ENCODE measurements around the gene SLC6A15. TPM values are rescaled to one million over a fixed set of nuclear protein-coding genes. Genes with fewer than 3 reads are reported as not detected.

Gene SLC6A15
- total RNA-seq, 1 experiment from 2014 or later, result 0.07 TPM

GRCh38 chr12:84913129-84913515 lies 523 bp upstream of the SLC6A15 start:
- Histone ChIP-seq H3K36me3 (ENCODE audit: control insufficient read depth in 1 of 2, insufficient read depth in 2 of 2, low read length in 2 of 2) (no peaks in the 10 kb centered on the region), H3K27me3 (ENCODE audit: insufficient read depth, low read length) (no peaks in the 10 kb centered on the region), H3K9me2 (ENCODE audit: insufficient read depth) (no peaks in the 10 kb centered on the region), H3K9me3 (ENCODE audit: control insufficient read depth in 1 of 2, insufficient read depth in 1 of 2, low read depth in 1 of 2, low read length in 2 of 2) (no peaks in the 10 kb centered on the region), H2AFZ (ENCODE audit: low read depth, low read length, poor library complexity, severe bottlenecking) (no peak overlapping the region), H3K4me3 (replicated peaks in 1 of 2; ENCODE audit: low read depth in 1 of 2, low read length in 2 of 2) (no peak overlapping the region), H3K9ac (ENCODE audit: low read length) (no peak overlapping the region), H3K27ac (ENCODE audit: low read depth, low read length) (no peak overlapping the region), H3K4me2 (ENCODE audit: low read length) (no peak overlapping the region), H4K20me1 (ENCODE audit: insufficient read depth) (no peaks in the 10 kb centered on the region), H3K4me1 (ENCODE audit: control insufficient read depth in 1 of 2, insufficient read depth in 2 of 2, low read length in 2 of 2) (no peaks in the 10 kb centered on the region), H3K79me2 (ENCODE audit: insufficient read depth, low read length) (no peaks in the 10 kb centered on the region)
- POLR2A ChIA-PET, result no interaction called here
- intact Hi-C loops (cut with micrococcal nuclease), result no loop called here
- no TSS peak for BruUV-seq (replicated peaks)
- RAD21 ChIA-PET (ENCODE audit: low non-redundant PET in 1 of 2, low total read pairs in 2 of 2, uncharacterized antibody in 2 of 2, unreplicated experiment in 2 of 2), result no interaction called here
- DNase-seq (ENCODE audit: low read depth, low spot score) (no peak), ATAC-seq (no peak)
- TF ChIP-seq ZBTB33 (IDR thresholded peaks at IDR 0.05; ENCODE audit: extremely low read depth, insufficient replicate concordance, low read length) (no peak), CBX3 (IDR thresholded peaks at IDR 0.05; ENCODE audit: low read depth) (no peak), SRF (IDR thresholded peaks at IDR 0.05; ENCODE audit: low read depth) (no peak), POLR2A (IDR thresholded peaks at IDR 0.05; ENCODE audit: borderline replicate concordance, extremely low read depth, insufficient read depth, insufficient read length) (no peak), ZFX (IDR thresholded peaks at IDR 0.05) (no peak), SIN3A (IDR thresholded peaks at IDR 0.05; ENCODE audit: low read depth) (no peak), FOSL1 (IDR thresholded peaks at IDR 0.05; ENCODE audit: low read depth) (no peak), YY1 (IDR thresholded peaks at IDR 0.05; ENCODE audit: extremely low read depth, insufficient replicate concordance, low read depth, low read length) (no peak), JUND (IDR thresholded peaks at IDR 0.05) (no peak), TCF7L2 (IDR thresholded peaks at IDR 0.05; ENCODE audit: borderline replicate concordance, extremely low read depth, insufficient read depth, insufficient read length) (no peak), ATF3 (IDR thresholded peaks at IDR 0.05) (no peak), REST (IDR thresholded peaks at IDR 0.05; ENCODE audit: low read depth) (no peak), ELF1 (IDR thresholded peaks at IDR 0.05; ENCODE audit: borderline replicate concordance, low read depth) (no peak), CEBPB (IDR thresholded peaks at IDR 0.05; ENCODE audit: low read depth) (no peak)
- CTCF ChIA-PET, result no interaction called here

Data from HCT116 (cell line).